HG03442 (cell line): Measurements from ENCODE around the gene CHD3.

Source experiments
- ATAC-seq: cut with Tn5 transposase; IDR thresholded peaks from one replicate; pipeline ENCODE4 v1.9.1; 2021; ENCODE audit warnings: mild to moderate bottlenecking, moderate library complexity; ENCODE audit not compliant: unreplicated experiment

Gene CHD3

GRCh38 chr17:7888184-7888920, at the start of gene CHD3:
Gene CHD3, plus strand, starts transcription at chr17:7888789. Its CDS starts 212 bp downstream, at chr17:7889001.
- no peak for ATAC-seq

GRCh38 chr17:7839190-7839875, 49.3 kb upstream of the CHD3 start:
- no peak for ATAC-seq

- no peak for ATAC-seq
Measured at GRCh38 chr17:7839876-7840261, 48.7 kb upstream of the CHD3 start.

- no peak for ATAC-seq
Measured at GRCh38 chr17:7840441-7840840, 48.1 kb upstream of the CHD3 start.

GRCh38 chr17:7840875-7841274, 47.7 kb upstream of the CHD3 start:
- ATAC-seq = no peak

GRCh38 chr17:7841396-7841914, 47.1 kb upstream of the CHD3 start:
- peak; percentile 10 for ATAC-seq

- peak; percentile 14 for ATAC-seq
Measured at GRCh38 chr17:7841915-7842379, 46.6 kb upstream of the CHD3 start.

GRCh38 chr17:7842380-7843256, 46.0 kb upstream of the CHD3 start:
- ATAC-seq = peak; percentile 24

GRCh38 chr17:7843257-7843535, 45.4 kb upstream of the CHD3 start:
- ATAC-seq = no peak

GRCh38 chr17:7843536-7844291, 44.9 kb upstream of the CHD3 start:
- peak; percentile 21 for ATAC-seq

- peak; percentile 41 for ATAC-seq
Measured at GRCh38 chr17:7844292-7845154, 44.1 kb upstream of the CHD3 start.

GRCh38 chr17:7845359-7846062, 43.1 kb upstream of the CHD3 start:
- no peak for ATAC-seq

GRCh38 chr17:7846063-7846735, 42.4 kb upstream of the CHD3 start:
- ATAC-seq = no peak

GRCh38 chr17:7846765-7847661, 41.6 kb upstream of the CHD3 start:
- ATAC-seq = no peak

- no peak for ATAC-seq
Measured at GRCh38 chr17:7848131-7848579, 40.4 kb upstream of the CHD3 start.

GRCh38 chr17:7848739-7849129, 39.9 kb upstream of the CHD3 start:
- no peak for ATAC-seq

- ATAC-seq = no peak
Measured at GRCh38 chr17:7849130-7849750, 39.3 kb upstream of the CHD3 start.
